ENCODE data around the gene TP53INP2. TPM values are rescaled to one million over a fixed set of nuclear protein-coding genes. Genes with fewer than 3 reads are reported as not detected.

TP53INP2 gene
- total and polyA plus RNA-seq, 2 of the 4 experiments (the other 2 are of a cell fraction) = 1.3 to 7.4 TPM

DNA sequence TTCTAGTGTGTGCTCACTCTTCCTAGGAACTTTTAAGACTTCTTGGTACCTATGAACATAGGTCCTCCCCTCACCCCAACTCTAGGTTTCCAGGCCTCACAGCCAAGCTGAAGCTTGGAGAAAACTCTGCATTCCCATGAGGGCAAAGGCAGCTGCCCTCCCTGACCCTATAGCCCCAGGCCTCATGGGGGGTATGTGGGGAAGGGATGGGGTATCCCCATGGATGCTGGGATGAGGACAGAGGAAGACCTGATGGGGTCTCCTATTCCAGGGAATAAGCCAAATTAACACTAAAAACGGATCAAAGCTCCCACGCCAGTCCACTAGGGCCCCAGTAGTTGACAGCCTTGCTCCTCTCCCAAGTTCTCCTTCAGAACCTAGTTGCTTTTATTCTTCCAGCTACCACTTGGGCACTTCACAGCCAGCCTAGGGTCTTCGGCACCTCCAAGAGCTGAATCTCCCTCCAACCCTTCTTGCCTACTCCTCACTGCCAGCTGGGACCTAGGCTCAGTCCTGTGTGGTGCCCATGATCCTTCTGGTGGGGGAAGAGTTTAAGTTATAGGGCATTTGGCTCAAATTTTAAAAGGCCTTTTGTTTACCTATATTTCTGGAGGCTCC lies 7.8 kb downstream of the TP53INP2 start:
- dilution Hi-C loops (cut with HindIII; ENCODE audit: low sequenced_read_pairs, unreplicated experiment) (no loop called here), intact Hi-C loops (cut with micrococcal nuclease) (no loop called here), in situ Hi-C loops (cut with MboI; ENCODE audit: low sequenced_read_pairs) (loop anchor here (10.0 kb wide), 1 partner anchor 407 kb away; the partner anchor contains the start of gene AHCY)
- H2BK120ac ChIP-seq (ENCODE audit: low read depth, low read length) = 0 out of 2 replicates have a peak overlapping the region, but pooled peaks have one; percentile 10
- H4K91ac ChIP-seq (ENCODE audit: insufficient read depth, low read depth, low read length) = no peak overlapping the region
- no peak overlapping the region for H2AFZ ChIP-seq (replicated peaks; ENCODE audit: low read length, poor library complexity)
- no peak overlapping the region for H2BK20ac ChIP-seq (ENCODE audit: low read depth, low read length)
- no peak overlapping the region for H3K27ac ChIP-seq (ENCODE audit: insufficient read depth, low read length)
- H3K9me1 ChIP-seq (ENCODE audit: insufficient read depth, low read length) = peaks cover 30% of the 10 kb centered on the region
- peaks cover 25% of the 10 kb centered on the region for H3K36me3 ChIP-seq (ENCODE audit: control insufficient read depth, insufficient read depth, low read length)
- BruUV-seq (replicated peaks) = no TSS peak
- no peak for ATAC-seq (ENCODE audit: low read depth)
- DNase-seq = no peak
- H3K4me3 ChIP-seq (ENCODE audit: insufficient read depth, low read depth, low read length) = no peak overlapping the region
- no CpG with 5 or more reads among the region's 3 CpGs for WGBS, 2 experiments (ENCODE audit: extremely low coverage in 2 of 2, insufficient read length in 1 of 2)
- TF ChIP-seq MAZ (IDR thresholded peaks at IDR 0.05; ENCODE audit: borderline replicate concordance, low read depth, low read length) (no peak), NFE2L2 (IDR thresholded peaks at IDR 0.05; ENCODE audit: low read depth, low read length) (no peak), MAFK (IDR thresholded peaks at IDR 0.05; ENCODE audit: low read depth, low read length) (no peak), SMC3 (IDR thresholded peaks at IDR 0.05; ENCODE audit: low read depth, low read length) (no peak), FOS (IDR thresholded peaks at IDR 0.05; ENCODE audit: low read depth, low read length) (no peak)
- no peaks in the 10 kb centered on the region for H3K9me3 ChIP-seq (ENCODE audit: control insufficient read depth, insufficient read depth, low read length)
- H4K20me1 ChIP-seq (ENCODE audit: insufficient read depth, low read length) = peaks cover 24% of the 10 kb centered on the region; the same call in 1 of the 2 replicates
- H2AK5ac ChIP-seq (ENCODE audit: low read depth, low read length) = peak overlapping the region; percentile 7; the same call in 1 of the 2 replicates
- no peak overlapping the region for H4K5ac ChIP-seq (ENCODE audit: low read depth, low read length)
- H3K18ac ChIP-seq (ENCODE audit: low read depth, low read length) = no peak overlapping the region
- no peak overlapping the region for H3K4me2 ChIP-seq (ENCODE audit: low read depth, low read length)
- H3K27me3 ChIP-seq (ENCODE audit: control insufficient read depth, insufficient read depth, low read length) = no peaks in the 10 kb centered on the region
- ChIA-PET POLR2A (ENCODE audit: unreplicated experiment) (no interaction called here), CTCF (no interaction called here)
- H2BK15ac ChIP-seq (ENCODE audit: low read depth, low read length) = no peak overlapping the region
- H3K14ac ChIP-seq (replicated peaks; ENCODE audit: low read depth, low read length) = no peak overlapping the region
- no peak overlapping the region for H3K9ac ChIP-seq (ENCODE audit: low read depth, low read length)
- H3K4ac ChIP-seq (ENCODE audit: low read depth, low read length) = 0 out of 2 replicates have a peak overlapping the region, but pooled peaks have one; percentile 12
- H4K8ac ChIP-seq (ENCODE audit: low read depth in 2 of 2, low read length in 2 of 2) = no peak overlapping the region
- H2AK9ac ChIP-seq (replicated peaks; ENCODE audit: low read depth, low read length, poor library complexity) = peak overlapping the region; percentile 26
- no peak overlapping the region for H3K56ac ChIP-seq (ENCODE audit: extremely low read depth, insufficient read depth, low read length)
- peaks cover 0 to 54% of the 10 kb centered on the region in 2 experiments; a peak in 2 of 4 replicates for H3K79me1 ChIP-seq (ENCODE audit: low read depth in 1 of 2, low read length in 2 of 2)
- peaks cover 18% of the 10 kb centered on the region for H3K4me1 ChIP-seq (ENCODE audit: control insufficient read depth, insufficient read depth, low read length)
- no peak overlapping the region for H2BK5ac ChIP-seq (ENCODE audit: low read depth, low read length, poor library complexity, severe bottlenecking)
- H3K23ac ChIP-seq (ENCODE audit: low read depth, low read length) = 0 out of 2 replicates have a peak overlapping the region, but pooled peaks have one; percentile 29
